ENCODE results near the gene ROR1.

DNA sequence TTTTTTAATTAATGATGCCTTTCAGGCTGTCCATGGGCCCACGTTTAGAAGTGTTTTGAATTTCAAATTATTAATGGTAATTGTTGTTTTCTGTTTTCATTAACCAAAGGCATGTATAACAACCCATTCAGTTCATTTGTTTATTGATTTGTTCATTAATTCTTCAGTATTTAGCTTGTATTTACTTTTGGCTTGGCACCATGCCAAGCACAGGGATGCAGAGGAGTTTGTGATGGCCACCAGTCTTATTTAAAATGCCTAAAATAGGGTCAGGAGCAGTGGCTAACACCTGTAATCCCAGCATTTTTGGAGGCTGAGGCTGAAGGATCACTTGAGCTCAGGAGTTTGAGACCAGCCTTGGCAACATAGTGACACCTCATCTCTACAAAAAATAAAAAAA, 75.3 kb downstream of the ROR1 start:
- TF ChIP-seq GLIS3 (CRISPR knock-in tag; IDR thresholded peaks at IDR 0.05), result no peak
- no peak for TF ChIP-seq ZFP30 (CRISPR knock-in tag; IDR thresholded peaks at IDR 0.05)
- TF ChIP-seq TOX (CRISPR knock-in tag; IDR thresholded peaks at IDR 0.05; ENCODE audit: borderline replicate concordance), result no peak
- no peak for TF ChIP-seq PPARA (CRISPR knock-in tag; IDR thresholded peaks at IDR 0.05; ENCODE audit: borderline replicate concordance)
- TF ChIP-seq, protein P1, sequence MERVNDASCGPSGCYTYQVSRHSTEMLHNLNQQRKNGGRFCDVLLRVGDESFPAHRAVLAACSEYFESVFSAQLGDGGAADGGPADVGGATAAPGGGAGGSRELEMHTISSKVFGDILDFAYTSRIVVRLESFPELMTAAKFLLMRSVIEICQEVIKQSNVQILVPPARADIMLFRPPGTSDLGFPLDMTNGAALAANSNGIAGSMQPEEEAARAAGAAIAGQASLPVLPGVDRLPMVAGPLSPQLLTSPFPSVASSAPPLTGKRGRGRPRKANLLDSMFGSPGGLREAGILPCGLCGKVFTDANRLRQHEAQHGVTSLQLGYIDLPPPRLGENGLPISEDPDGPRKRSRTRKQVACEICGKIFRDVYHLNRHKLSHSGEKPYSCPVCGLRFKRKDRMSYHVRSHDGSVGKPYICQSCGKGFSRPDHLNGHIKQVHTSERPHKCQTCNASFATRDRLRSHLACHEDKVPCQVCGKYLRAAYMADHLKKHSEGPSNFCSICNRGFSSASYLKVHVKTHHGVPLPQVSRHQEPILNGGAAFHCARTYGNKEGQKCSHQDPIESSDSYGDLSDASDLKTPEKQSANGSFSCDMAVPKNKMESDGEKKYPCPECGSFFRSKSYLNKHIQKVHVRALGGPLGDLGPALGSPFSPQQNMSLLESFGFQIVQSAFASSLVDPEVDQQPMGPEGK (CRISPR knock-in tag; IDR thresholded peaks at IDR 0.05; ENCODE audit: borderline replicate concordance), result peak; percentile 0; the same call in 1 of the 2 replicates
- TF ChIP-seq, protein P2, sequence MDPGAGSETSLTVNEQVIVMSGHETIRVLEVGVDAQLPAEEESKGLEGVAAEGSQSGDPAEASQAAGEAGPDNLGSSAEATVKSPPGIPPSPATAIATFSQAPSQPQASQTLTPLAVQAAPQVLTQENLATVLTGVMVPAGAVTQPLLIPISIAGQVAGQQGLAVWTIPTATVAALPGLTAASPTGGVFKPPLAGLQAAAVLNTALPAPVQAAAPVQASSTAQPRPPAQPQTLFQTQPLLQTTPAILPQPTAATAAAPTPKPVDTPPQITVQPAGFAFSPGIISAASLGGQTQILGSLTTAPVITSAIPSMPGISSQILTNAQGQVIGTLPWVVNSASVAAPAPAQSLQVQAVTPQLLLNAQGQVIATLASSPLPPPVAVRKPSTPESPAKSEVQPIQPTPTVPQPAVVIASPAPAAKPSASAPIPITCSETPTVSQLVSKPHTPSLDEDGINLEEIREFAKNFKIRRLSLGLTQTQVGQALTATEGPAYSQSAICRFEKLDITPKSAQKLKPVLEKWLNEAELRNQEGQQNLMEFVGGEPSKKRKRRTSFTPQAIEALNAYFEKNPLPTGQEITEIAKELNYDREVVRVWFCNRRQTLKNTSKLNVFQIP (CRISPR knock-in tag; IDR thresholded peaks at IDR 0.05; ENCODE audit: borderline replicate concordance, low read depth), result no peak
- no peak for TF ChIP-seq ZNF8 (CRISPR knock-in tag; IDR thresholded peaks at IDR 0.05)
- TF ChIP-seq ARNTL (CRISPR knock-in tag; IDR thresholded peaks at IDR 0.05; ENCODE audit: borderline replicate concordance, low read depth), result no peak
- TF ChIP-seq ISL1 (CRISPR knock-in tag; IDR thresholded peaks at IDR 0.05), result no peak
- TF ChIP-seq OSR1 (CRISPR knock-in tag; IDR thresholded peaks at IDR 0.05), result no peak

All from SK-N-SH treated with all-trans-retinoic acid at 6 μM for 48 hours (cell line).